Epithelial cell of proximal tubule (primary cell): ENCODE data around the gene AP2A1. TPM values are rescaled to one million over a fixed set of nuclear protein-coding genes. Genes with fewer than 3 reads are reported as not detected.
A peak's percentile ranks its signal among the peaks of the same experiment; 100 is the strongest.

Source experiments
- DNase-seq: peaks from one replicate; pipeline ENCODE4 v3.0.0-alpha.2; 2011; ENCODE audit warnings: low read depth
- H3K4me3 ChIP-seq: 2 replicates; pipeline ENCODE4 v1.5.1; 2011; ENCODE audit warnings: low read depth, mild to moderate bottlenecking, low read length
- total RNA-seq: library from RNA; depleted of rRNA; stranded (reverse); fragments of >200 nt; gene quantifications from 2 replicates; pipeline ENCODE4 v1.2.3, GENCODE V29; 2015
- TF ChIP-seq, protein P1 (sequence below): conservative IDR thresholded peaks from 2 replicates; pipeline ENCODE4 v1.5.1; 2012; ENCODE audit warnings: low read depth, mild to moderate bottlenecking, low read length

The AP2A1 gene
- total RNA-seq, 1 donor from 2014 or later, result 103 TPM

DNA sequence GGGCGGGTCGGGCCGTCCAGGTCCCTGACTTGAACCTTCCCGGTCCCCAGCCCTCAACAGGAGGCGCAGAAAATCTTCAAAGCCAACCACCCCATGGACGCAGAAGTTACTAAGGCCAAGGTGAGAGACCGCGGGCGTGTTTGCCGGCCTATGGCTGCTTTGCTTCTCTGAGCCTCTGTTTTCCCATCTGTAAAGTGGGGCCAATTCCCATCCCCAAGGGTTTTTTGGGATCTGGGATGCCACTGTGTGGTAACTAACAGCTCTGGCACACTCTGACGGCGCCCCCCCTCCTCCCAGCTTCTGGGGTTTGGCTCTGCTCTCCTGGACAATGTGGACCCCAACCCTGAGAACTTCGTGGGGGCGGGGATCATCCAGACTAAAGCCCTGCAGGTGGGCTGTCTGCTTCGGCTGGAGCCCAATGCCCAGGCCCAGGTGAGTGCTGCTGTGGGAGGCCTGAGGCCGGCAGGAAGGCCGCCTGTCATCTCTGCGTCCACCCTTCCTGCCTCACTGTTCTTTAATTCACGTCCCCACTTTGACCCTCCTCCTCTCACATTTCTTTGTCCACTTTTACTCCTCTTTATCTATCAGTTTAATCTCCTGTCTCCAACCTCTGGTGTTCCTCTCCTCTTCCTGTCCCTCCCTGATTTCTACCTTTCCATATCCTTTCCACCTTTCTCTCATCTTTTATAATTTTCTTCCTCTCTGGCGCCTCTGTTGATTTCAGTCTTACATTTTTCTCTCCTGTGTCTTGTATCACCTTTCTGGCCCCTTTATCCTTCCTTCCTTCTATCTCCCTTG is 39.2 kb downstream of the AP2A1 start:
- H3K4me3 ChIP-seq, result no peak overlapping the region
- TF ChIP-seq, protein P1, sequence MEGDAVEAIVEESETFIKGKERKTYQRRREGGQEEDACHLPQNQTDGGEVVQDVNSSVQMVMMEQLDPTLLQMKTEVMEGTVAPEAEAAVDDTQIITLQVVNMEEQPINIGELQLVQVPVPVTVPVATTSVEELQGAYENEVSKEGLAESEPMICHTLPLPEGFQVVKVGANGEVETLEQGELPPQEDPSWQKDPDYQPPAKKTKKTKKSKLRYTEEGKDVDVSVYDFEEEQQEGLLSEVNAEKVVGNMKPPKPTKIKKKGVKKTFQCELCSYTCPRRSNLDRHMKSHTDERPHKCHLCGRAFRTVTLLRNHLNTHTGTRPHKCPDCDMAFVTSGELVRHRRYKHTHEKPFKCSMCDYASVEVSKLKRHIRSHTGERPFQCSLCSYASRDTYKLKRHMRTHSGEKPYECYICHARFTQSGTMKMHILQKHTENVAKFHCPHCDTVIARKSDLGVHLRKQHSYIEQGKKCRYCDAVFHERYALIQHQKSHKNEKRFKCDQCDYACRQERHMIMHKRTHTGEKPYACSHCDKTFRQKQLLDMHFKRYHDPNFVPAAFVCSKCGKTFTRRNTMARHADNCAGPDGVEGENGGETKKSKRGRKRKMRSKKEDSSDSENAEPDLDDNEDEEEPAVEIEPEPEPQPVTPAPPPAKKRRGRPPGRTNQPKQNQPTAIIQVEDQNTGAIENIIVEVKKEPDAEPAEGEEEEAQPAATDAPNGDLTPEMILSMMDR, result no peak
- DNase-seq, result no peak

DNA sequence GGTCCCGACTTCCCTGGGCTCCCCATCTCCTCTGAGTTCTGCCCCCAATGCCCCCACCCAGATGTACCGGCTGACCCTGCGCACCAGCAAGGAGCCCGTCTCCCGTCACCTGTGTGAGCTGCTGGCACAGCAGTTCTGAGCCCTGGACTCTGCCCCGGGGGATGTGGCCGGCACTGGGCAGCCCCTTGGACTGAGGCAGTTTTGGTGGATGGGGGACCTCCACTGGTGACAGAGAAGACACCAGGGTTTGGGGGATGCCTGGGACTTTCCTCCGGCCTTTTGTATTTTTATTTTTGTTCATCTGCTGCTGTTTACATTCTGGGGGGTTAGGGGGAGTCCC is 39.8 kb downstream of the AP2A1 start:
- TF ChIP-seq, protein P1, result no peak
- DNase-seq, result no peak
- H3K4me3 ChIP-seq, result no peak overlapping the region

DNA sequence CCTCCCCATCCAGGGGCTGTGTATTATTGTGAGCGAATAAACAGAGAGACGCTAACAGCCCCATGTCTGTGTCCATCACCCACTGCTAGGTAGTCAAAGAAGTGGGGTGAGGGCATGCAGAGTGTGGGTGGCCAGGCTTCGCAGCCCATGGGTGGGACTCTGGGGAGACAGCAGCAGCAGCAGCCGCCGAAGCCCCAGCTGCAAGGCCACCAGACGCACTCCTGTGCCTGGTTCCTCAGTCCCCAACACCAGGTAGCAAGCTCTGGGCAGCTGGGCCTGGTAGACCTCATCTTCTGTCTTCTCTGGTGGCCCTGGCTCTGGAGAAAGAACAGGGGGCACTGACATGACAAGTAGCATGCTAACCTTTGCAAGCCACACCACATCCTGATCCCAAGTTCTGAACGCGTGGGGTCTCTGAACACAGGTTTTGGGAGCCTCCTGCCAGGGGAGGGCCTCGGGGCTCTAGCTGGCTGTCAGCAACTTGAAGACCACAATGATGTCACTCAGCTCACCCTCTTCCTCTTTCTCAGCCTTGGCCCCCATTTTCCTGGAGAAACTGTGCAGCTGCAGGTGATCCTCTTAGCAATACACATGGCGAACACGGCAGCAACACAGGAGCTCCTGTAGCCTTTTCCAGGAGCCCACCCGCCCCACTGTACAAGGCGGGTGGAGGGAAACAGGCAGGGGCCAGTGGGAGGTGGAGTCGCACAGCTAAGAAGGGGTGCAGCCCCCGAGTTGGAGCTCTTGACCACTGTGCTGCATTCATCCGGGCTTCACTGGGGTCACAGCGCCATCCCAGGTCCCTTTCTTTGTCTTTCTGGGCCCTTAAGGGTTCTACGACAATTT is 40.5 kb downstream of the AP2A1 start:
- no peak for DNase-seq
- TF ChIP-seq, protein P1, result no peak
- H3K4me3 ChIP-seq, result no peak overlapping the region

DNA sequence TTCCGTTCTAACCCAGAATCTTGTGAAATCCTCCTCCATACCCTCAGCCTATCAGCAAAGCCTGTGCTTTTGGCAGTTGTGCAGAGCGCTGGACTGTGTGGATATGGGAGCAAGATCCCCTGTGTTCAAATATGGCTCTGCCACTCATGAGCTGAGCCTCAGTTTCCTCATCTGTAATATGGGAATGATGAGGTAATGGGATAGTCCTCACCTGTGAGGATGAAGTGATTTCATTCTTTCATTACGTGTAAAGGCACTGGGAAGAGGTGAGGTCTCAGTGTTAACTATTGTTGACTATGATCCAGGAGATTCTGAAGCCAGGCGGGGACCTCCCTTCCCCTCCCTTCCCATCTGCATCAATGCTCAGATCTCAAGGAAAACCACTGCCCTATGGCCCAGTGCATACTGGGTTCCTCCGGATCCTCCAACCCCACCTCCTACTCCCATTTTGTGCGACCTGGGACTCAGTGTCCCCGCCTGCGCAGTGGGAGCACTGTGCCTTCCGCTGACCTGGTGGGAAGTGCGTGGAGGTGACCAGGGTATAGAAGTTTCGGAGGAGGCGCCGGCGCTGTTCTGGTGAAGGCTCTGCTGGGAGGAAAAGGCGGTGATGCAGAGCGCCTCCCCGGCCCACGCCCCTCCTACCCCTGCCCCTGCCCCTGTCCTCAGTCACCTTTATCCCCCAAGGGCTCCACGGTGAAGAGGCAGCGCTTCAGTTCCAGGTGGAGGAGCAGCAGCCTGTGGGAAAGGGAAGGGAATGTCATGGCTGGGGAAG is 41.3 kb downstream of the AP2A1 start:
- DNase-seq, result no peak
- TF ChIP-seq, protein P1, result no peak
- peak overlapping the region; percentile 70 for H3K4me3 ChIP-seq

DNA sequence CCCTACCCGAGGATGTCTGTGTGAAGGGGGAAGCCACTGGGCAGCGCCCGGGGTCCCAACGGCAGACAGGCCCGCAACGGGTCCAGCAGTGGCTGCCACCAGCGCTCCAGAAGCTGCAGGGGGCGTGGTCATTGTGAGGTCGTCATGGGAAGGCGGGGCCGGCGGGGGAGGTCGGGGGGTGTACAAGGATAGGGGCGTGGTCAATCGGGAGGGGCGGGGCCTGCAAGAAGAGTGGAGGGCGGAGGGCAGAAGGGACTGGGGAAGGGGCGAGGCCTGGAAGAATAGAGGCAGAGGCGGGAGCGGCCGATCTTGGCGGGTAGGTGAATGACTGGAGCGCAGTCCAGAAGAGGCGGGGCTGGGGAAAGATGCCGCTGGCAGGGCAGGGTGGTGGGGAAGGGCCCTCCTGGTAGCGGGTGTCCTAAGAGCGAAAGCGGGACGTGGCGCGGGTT is 41.9 kb downstream of the AP2A1 start:
- TF ChIP-seq, protein P1, result no peak
- H3K4me3 ChIP-seq, result peak overlapping the region; percentile 70
- DNase-seq, result no peak

DNA sequence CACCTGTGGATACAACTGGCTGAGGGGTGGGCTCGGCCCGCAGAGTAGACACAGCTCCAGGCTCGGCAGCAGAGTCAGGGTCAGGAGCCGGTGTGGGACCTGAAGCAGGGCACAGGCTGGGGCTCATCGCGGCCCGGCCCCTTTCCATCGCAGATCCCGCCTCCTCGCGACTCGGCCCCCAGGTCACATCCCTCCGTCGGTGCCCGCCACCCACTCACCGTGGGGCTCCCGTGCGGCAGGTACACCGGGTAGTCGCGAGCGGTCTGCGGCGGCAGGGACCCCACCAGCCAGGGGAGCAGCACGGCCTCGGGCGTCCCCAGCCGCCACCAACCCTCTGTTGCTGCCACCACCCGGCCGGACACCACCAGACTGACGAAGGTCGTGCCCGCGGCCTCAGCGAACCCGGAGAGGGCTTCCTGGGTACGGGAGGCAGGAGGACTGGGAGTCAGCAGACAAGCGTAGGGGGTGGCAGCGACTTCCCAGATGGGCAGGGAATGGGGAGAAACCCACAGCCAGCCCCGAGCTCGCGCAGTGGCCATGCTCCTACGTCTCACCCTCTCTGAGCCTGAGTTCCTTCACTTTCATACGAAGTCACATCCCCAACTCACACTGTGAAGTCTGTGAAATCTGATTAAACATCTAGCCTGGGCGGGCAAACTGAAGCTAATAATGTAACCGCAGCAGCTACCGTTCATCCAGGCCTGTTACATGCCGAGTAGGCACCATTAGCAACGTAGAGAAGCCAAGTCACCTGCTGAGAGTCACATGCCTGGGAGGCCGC is 42.5 kb downstream of the AP2A1 start:
- no peak for DNase-seq
- H3K4me3 ChIP-seq, result peak overlapping the region; percentile 70
- TF ChIP-seq, protein P1, result no peak
